A204.1 (cell line): ENCODE results near the gene DDX53.

Source experiments
- FAIRE-seq: peaks from 2 replicates; lab custom pipeline; 2012; peaks lifted over from hg19 to GRCh38; lab: Jason Lieb, UNC

The DDX53 gene

GRCh38 chrX:22999696-23000223 lies at the start of gene DDX53:
Gene DDX53, plus strand, starts transcription at chrX:22999960. Its CDS starts 98 bp downstream, at chrX:23000058.
- no peak for FAIRE-seq

GRCh38 chrX:22950269-22951266 lies 49.2 kb upstream of the DDX53 start:
- no peak for FAIRE-seq

GRCh38 chrX:22952010-22952409 lies 47.8 kb upstream of the DDX53 start:
- no peak for FAIRE-seq

- FAIRE-seq = no peak
These were observed 41.5 kb upstream of the DDX53 start for GRCh38 chrX:22958250-22958649.

- no peak for FAIRE-seq
These were observed 40.4 kb upstream of the DDX53 start for GRCh38 chrX:22959204-22959920.

- FAIRE-seq = no peak
These were observed 36.6 kb upstream of the DDX53 start for GRCh38 chrX:22963196-22963595.

- FAIRE-seq = no peak
These were observed 31.3 kb upstream of the DDX53 start for GRCh38 chrX:22968494-22968893.

- FAIRE-seq = no peak
These were observed 30.3 kb upstream of the DDX53 start for GRCh38 chrX:22969411-22969810.

GRCh38 chrX:22970861-22971260 lies 28.9 kb upstream of the DDX53 start:
- no peak for FAIRE-seq

GRCh38 chrX:22974616-22975015 lies 25.1 kb upstream of the DDX53 start:
- FAIRE-seq = no peak

- no peak for FAIRE-seq
These were observed 24.0 kb upstream of the DDX53 start for GRCh38 chrX:22975786-22976185.

- FAIRE-seq = no peak
These were observed 13.8 kb upstream of the DDX53 start for GRCh38 chrX:22985958-22986357.

- no peak for FAIRE-seq
These were observed 12.3 kb upstream of the DDX53 start for GRCh38 chrX:22987452-22987851.

GRCh38 chrX:23003116-23003515 lies 3.4 kb downstream of the DDX53 start:
- no peak for FAIRE-seq

- no peak for FAIRE-seq
These were observed 8.8 kb downstream of the DDX53 start for GRCh38 chrX:23008431-23009099.

GRCh38 chrX:23012162-23012561 lies 12.4 kb downstream of the DDX53 start:
- no peak for FAIRE-seq

GRCh38 chrX:23012636-23013035 lies 12.9 kb downstream of the DDX53 start:
- no peak for FAIRE-seq

- no peak for FAIRE-seq
These were observed 13.6 kb downstream of the DDX53 start for GRCh38 chrX:23013366-23013765.

- no peak for FAIRE-seq
These were observed 31.8 kb downstream of the DDX53 start for GRCh38 chrX:23031600-23031999.

- no peak for FAIRE-seq
These were observed 35.7 kb downstream of the DDX53 start for GRCh38 chrX:23035493-23035892.

- no peak for FAIRE-seq
These were observed 46.7 kb downstream of the DDX53 start for GRCh38 chrX:23046443-23046842.

GRCh38 chrX:23048806-23049573 lies 49.2 kb downstream of the DDX53 start:
- FAIRE-seq = no peak
